ENCODE results near the gene DUSP22.

GRCh38 chr6:376827-377640, 84.7 kb downstream of the DUSP22 start:
- TF ChIP-seq EZH2 (IDR thresholded peaks at IDR 0.05; ENCODE audit: low read depth, unreplicated experiment) (no peak), CREB1 (CRISPR knock-in tag; IDR thresholded peaks at IDR 0.05; ENCODE audit: low read depth) (no peak), POLR2AphosphoS5 (IDR thresholded peaks at IDR 0.05; ENCODE audit: low read depth) (no peak), EZH2phosphoT487 (IDR thresholded peaks at IDR 0.05; ENCODE audit: unreplicated experiment) (no peak), STAT1 (IDR thresholded peaks at IDR 0.05; ENCODE audit: unreplicated experiment) (no peak), JUNB (IDR thresholded peaks at IDR 0.05; ENCODE audit: unreplicated experiment) (no peak)
- TF ChIP-seq, protein P1, sequence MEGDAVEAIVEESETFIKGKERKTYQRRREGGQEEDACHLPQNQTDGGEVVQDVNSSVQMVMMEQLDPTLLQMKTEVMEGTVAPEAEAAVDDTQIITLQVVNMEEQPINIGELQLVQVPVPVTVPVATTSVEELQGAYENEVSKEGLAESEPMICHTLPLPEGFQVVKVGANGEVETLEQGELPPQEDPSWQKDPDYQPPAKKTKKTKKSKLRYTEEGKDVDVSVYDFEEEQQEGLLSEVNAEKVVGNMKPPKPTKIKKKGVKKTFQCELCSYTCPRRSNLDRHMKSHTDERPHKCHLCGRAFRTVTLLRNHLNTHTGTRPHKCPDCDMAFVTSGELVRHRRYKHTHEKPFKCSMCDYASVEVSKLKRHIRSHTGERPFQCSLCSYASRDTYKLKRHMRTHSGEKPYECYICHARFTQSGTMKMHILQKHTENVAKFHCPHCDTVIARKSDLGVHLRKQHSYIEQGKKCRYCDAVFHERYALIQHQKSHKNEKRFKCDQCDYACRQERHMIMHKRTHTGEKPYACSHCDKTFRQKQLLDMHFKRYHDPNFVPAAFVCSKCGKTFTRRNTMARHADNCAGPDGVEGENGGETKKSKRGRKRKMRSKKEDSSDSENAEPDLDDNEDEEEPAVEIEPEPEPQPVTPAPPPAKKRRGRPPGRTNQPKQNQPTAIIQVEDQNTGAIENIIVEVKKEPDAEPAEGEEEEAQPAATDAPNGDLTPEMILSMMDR (conservative IDR thresholded peaks at IDR 0.05; ENCODE audit: low read depth in 2 of 2), result no peak
